NCI-H1436 (cell line): ENCODE results near the gene GAB2.
"Not testable (repeated sequence)": the region's sequence is repeated elsewhere in the genome, so short reads cannot be mapped to it uniquely, and the experiment has no call there.

Experiments used
- DNase-seq: peaks from one replicate; lab custom pipeline; 2025; lab: John Stamatoyannopoulos, UW

Gene GAB2

DNA sequence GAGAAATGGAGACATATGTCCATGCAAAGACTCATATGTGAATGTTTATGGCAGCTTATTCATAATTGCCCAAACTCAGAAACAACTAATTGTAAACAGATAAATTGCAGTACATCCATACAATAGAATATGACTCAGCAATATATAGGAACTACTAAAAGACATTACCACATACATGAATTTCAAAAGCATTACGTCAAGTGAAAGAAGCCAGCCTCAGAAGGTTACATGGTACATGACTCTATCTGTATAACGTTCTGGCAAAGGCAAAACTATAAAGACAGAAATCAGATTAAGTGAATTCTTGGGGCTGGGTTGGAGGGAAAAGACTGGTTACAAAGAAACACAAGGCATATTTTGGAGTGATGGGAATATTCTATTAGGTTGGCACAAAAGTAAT is 236.4 kb downstream of the GAB2 start:
- no peak for DNase-seq

DNA sequence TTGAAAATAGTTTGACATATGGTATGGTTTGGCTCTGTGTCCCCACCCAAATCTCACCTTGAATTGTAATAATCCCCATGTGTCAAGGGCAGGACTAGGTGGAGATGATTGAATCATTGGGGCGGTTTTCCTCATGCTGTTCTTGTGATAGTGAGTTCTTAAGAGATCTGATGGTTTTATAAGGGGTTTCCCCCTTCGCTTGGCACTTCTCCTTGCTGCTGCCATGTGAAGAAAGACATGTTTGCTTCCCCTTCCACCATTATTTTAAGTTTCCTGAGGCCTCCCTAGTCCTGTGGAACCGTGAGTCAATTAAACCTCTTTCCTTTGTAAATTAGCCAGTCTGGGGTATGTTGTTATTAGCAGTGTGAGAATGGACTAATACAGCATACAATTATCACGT is 236.9 kb downstream of the GAB2 start:
- DNase-seq = no peak

DNA sequence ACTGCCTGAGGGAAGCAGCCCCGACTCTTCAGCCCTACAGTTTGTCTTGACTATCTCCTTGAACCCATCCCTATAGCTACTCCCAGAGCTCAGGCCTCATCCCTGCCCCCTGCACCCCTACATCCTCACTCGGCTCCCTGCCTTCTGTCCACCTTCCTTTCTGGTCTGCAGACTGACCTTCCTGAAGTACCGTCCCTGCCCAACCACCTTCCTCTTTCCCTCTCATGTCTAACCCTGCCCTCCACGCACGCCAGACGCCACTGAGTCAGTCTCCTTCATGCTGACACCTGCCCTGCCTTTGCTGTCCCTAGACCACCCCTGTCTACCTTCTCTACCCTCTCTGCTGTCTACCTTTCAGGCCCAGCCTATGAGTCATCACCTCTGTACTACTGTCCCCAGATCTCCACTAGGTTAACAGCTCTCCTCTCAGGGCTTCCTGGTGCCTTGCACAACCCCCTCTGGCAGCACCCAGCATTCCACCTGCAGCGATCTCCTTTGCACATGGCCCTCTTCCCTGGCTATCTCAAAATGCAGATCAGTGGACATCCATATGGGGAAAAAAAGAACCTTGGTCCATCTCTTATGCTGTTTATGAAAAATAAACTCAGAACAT is 238.1 kb downstream of the GAB2 start:
- no peak for DNase-seq

DNA sequence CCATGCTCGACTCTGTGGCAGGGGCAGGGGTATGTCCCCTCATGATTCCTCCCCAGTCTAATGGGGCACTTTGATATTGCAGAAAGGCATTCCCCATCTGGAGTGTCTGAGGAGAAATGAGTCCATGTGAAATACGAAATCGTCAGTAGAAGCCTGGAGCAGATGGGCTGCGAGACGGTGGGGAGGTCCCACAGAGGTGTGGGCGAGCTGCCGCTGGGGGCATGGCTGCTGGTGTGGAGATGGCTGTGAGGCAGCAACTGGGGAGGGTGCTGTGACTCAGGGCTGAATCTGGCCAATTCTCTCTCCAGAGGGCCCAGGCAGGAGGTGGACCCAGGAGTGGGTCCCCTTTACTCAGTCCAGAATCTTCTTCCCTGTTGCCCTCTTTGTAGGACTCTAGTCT is 240.4 kb downstream of the GAB2 start:
- no peak for DNase-seq

DNA sequence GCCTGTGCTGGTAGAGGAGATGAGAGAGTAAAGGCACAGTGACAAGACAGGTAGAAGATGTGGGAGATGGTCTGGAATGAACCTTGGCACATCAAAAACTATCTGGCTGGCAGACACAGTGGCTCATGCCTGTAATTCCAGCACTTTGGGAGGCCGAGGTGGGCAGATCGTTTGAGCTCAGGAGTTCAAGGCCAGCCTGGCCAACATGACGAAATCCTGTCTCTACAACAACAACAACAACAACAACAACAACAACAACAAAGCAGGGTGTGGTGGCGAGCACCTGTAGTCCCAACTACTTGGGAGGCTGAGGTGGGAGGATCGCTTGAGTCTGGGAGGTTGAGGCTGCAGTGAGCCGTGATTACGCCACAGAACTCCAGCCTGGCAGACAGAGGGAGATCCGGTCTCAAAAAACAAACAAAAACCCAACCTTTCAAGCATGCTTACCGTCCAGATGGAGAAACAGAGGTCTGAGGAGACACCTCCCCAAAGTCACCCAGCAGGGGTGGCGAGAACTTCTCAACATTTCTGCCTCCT is 240.9 kb downstream of the GAB2 start:
- DNase-seq = no peak

DNA sequence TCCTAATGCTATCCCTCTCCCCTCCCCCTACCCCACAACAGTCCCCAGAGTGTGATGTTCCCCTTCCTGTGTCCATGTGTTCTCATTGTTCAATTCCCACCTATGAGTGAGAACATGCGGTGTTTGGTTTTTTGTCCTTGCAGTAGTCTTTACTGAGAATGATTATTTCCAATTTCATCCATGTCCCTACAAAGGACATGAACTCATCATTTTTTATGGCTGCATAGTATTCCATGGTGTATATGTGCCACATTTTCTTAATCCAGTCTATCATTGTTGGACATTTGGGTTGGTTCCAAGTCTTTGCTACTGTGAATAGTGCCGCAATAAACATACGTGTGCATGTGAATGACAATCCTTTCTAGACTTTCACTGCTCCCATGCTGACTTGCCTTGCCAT is 241.8 kb downstream of the GAB2 start:
- not testable (repeated sequence) for DNase-seq

DNA sequence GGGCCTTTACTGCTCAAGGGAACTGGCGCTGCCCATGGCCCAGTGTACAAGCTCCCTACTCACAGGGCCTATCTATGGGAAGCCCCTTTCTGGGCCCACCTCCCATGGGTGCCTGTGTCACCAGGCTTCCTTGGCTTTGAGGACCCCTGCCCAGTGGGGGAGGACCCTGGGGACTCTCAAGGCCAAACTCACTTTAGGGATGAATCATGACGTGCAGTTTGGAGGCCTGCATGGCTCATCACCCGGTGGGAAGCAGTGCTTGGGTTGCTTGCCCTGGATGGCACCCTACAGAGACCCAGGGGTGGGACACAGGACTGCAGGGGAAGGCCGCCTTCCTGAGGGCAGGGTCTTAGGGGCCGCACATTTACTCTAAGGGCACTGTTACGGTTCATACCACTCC is 245.7 kb downstream of the GAB2 start:
- DNase-seq = no peak

DNA sequence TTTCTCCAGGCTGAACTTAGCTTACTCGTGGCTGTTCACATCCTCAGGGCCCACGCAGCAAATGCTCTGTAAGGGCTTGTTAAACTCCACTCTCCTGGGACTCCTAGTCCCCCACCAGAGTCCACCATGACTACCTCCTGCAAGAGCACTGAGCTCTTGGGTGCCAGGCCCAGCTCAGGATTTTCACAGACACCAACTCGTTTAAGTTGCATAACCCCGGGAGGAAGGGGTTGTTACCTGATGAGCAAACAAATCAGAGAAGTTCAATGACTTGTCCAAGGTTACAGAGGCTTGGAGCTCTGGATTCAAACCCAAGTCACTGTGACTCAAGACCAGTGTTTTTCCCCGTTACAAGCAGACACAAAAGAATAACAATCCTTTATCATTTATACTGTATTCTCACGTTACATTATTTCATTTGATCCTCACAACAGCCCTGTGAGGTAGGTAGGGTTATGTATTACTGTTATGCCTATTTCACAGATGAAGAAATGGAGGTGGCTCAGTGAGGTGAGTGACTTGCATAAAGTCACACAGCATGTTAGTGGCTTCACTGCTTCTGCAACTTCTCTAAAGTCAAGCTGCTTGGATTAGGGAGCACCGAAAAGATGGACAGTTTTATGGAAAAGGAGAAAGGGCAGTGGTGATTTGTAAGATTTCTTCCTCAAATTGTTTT is 246.6 kb downstream of the GAB2 start:
- DNase-seq = no peak

DNA sequence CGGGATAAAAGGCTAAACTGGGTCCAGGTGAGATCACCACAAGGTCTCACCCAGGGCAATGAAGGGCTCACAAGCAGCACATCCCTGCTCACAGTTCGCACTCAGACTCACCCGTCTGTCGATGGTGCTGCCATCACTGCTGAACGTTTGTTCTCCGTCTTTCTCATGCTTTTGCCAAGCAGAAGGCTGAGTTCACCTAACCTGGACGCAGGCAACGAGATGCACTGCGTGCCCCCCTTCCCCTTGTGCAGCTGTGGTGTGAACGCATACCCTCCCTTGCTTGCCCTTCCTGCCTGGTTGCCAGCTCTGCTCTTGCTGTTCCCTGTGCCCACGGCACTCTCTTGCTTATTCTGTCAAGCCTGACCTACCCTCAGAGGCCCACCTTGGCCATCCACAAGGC is 247.2 kb downstream of the GAB2 start:
- no peak for DNase-seq

DNA sequence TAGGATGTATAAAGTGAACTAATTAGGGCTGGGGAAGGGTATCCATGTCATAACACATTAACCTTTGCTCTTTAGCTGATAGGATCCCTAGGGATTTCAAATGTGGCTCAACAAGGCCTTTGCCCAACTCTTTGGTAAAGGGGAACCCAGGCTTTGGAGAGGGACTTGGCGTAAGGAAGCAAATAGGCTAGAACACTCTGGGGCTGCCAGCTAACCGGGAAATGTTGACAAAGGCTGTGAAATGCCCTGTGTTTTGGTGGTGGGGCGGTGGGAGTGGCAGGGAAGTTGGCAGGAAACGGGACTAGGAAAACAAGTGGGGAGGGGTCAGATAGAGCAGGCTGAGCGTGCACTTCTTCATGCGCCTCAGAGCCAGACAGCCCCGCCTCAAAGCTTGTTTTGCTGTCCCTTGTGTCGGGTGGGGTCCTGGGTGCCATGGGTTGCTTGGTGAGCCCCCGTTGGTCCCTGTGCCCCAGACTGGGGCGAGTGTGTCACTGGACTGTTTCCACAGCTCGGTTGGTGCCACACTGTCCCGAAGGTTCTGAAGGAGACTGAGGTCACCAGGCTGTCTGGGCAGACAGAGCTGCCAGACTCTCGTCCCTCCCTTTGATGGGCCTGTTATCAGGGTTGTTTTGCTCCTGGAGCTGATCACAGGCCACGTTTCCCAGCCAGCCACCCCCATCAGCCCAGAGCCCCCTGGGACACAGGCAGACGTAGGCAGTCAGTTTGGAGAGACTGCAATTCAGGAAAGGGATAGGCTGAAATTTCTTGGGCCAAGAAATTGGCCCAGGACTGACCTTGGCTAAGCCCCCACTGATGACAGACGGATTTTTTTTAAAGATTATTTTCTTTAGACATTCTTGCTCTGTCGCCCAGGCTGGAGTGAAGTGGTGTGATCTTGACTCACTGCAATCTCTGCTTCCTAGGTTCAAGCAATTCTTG is 248.8 kb downstream of the GAB2 start:
- no peak for DNase-seq

DNA sequence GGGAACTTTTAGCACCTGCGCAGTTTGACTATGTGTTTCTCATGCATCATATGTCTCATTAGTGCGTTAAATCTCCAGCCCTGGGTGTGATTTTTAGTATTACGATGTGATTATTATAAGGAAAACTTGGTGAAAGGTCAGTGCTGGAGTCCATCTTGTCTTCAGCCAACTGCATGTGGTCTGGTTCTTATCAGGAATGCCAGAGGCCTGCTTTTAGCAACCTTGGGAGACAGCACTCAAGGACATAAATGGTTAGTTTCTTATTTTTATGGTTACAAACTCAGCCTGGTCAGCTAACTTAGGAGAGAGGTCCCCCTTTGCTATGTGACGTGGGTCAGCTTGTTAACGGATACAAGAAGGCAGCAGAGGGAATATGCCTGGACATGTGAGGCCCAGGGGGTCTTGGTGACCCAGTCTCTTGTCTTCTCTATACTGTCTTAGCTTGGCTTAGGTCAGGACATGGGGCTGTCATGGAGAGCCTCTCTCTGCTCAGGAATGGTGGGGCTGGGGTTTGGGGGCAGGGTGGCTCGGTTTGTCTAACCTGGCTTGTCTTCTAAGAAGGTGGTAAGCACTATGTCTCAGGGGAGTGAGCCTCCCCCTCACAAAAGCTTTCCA is 250.7 kb downstream of the GAB2 start:
- DNase-seq = no peak
